DOHH2 (cell line): Measurements from ENCODE around the gene PCBP3.

Experiments used
- H3F3A ChIP-seq: fragments of 200-600 bp; sonication (generic), shearing (Covaris generic); 2 replicates; pipeline ENCODE4 v1.6.0; 2016; ENCODE audit warnings: antibody characterized with exemption, mild to moderate bottlenecking; ENCODE audit not compliant: control insufficient read depth, insufficient read depth
- H3K27ac ChIP-seq: fragments of 200-600 bp; sonication (generic); 2 replicates; pipeline ENCODE4 v1.5.1; 2014; ENCODE audit warnings: low read depth, mild to moderate bottlenecking, low read length, moderate library complexity
- H3K27me3 ChIP-seq: fragments of 200-600 bp; sonication (generic); 2 replicates; pipeline ENCODE4 v1.6.1; 2014; ENCODE audit warnings: mild to moderate bottlenecking, low read length, mixed read lengths; ENCODE audit not compliant: control insufficient read depth
- H3K36me3 ChIP-seq: fragments of 200-600 bp; sonication (generic); 2 replicates; pipeline ENCODE4 v1.6.1; 2014; ENCODE audit warnings: mild to moderate bottlenecking, low read length, moderate library complexity, mixed read lengths; ENCODE audit not compliant: control insufficient read depth
- H3K4me1 ChIP-seq: fragments of 200-600 bp; sonication (generic); 2 replicates; pipeline ENCODE4 v1.6.1; 2014; ENCODE audit warnings: mild to moderate bottlenecking, low read length, mixed read lengths; ENCODE audit not compliant: control insufficient read depth
- H3K4me2 ChIP-seq: fragments of 200-600 bp; sonication (generic); 2 replicates; pipeline ENCODE4 v1.6.0; 2014; ENCODE audit warnings: mild to moderate bottlenecking, low read length, moderate library complexity
- H3K4me3 ChIP-seq: fragments of 200-600 bp; sonication (generic); 2 replicates; pipeline ENCODE4 v1.5.1; 2014; ENCODE audit warnings: mild to moderate bottlenecking, low read length, mixed read lengths
- H3K79me2 ChIP-seq: fragments of 200-600 bp; sonication (generic); 2 replicates; pipeline ENCODE4 v1.6.1; 2014; ENCODE audit warnings: mild to moderate bottlenecking, low read length, mixed read lengths; ENCODE audit not compliant: control insufficient read depth
- H3K9me2 ChIP-seq: fragments of 200-600 bp; sonication (generic); replicated peaks from 2 replicates; pipeline ENCODE4 v1.6.1; 2014; ENCODE audit warnings: mild to moderate bottlenecking, low read length, mixed read lengths; ENCODE audit not compliant: control insufficient read depth
- H3K9me3 ChIP-seq: fragments of 200-600 bp; sonication (generic); 2 replicates; pipeline ENCODE4 v1.6.1; 2014; ENCODE audit warnings: antibody characterized with exemption, low read length, mixed read lengths; ENCODE audit not compliant: control insufficient read depth, insufficient read depth
- H4K20me1 ChIP-seq: fragments of 200-600 bp; sonication (generic); 2 replicates; pipeline ENCODE4 v1.6.0; 2014; ENCODE audit warnings: low read depth, mild to moderate bottlenecking, antibody characterized with exemption, low read length, moderate library complexity; ENCODE audit not compliant: control insufficient read depth, insufficient read depth
- CTCF ChIP-seq: fragments of 200-600 bp; sonication (generic); IDR thresholded peaks from one replicate; pipeline ENCODE4 v1.5.1; 2014; ENCODE audit warnings: antibody characterized with exemption, mild to moderate bottlenecking, low read depth, low read length; ENCODE audit not compliant: poor library complexity, severe bottlenecking
- EZH2phosphoT487 ChIP-seq: fragments of 200-600 bp; sonication (generic); IDR thresholded peaks from 2 replicates; pipeline ENCODE4 v1.6.1; 2017; ENCODE audit warnings: borderline replicate concordance, mild to moderate bottlenecking, antibody characterized with exemption, low read length, moderate library complexity, mixed read lengths

PCBP3 gene

GRCh38 chr21:45872471-45872870, 228.9 kb downstream of the PCBP3 start:
- Histone ChIP-seq H3K79me2 (no peaks in the 10 kb centered on the region), H3K4me2 (no peak overlapping the region), H3K4me3 (no peak overlapping the region), H3K9me3 (no peaks in the 10 kb centered on the region), H4K20me1 (no peaks in the 10 kb centered on the region), H3K27ac (no peak overlapping the region), H3K9me2 (no peaks in the 10 kb centered on the region), H3K27me3 (no peaks in the 10 kb centered on the region), H3K4me1 (no peaks in the 10 kb centered on the region), H3K36me3 (no peaks in the 10 kb centered on the region), H3F3A (no peaks in the 10 kb centered on the region)
- no peak for TF ChIP-seq EZH2phosphoT487
- TF ChIP-seq CTCF = no peak

- TF ChIP-seq EZH2phosphoT487 (no peak), CTCF (no peak)
- Histone ChIP-seq H3K36me3 (no peaks in the 10 kb centered on the region), H3K79me2 (no peaks in the 10 kb centered on the region), H3K4me1 (no peaks in the 10 kb centered on the region), H3F3A (no peaks in the 10 kb centered on the region), H3K4me3 (no peak overlapping the region), H3K9me3 (no peaks in the 10 kb centered on the region), H4K20me1 (no peaks in the 10 kb centered on the region), H3K27me3 (no peaks in the 10 kb centered on the region), H3K27ac (no peak overlapping the region), H3K9me2 (no peaks in the 10 kb centered on the region), H3K4me2 (no peak overlapping the region)
Observed at GRCh38 chr21:45872902-45873301, 229.4 kb downstream of the PCBP3 start.

- Histone ChIP-seq H3F3A (no peaks in the 10 kb centered on the region), H3K27me3 (no peaks in the 10 kb centered on the region), H3K4me1 (no peaks in the 10 kb centered on the region), H3K4me2 (no peak overlapping the region), H3K9me2 (no peaks in the 10 kb centered on the region), H3K4me3 (no peak overlapping the region), H3K9me3 (no peaks in the 10 kb centered on the region), H3K27ac (no peak overlapping the region), H4K20me1 (no peaks in the 10 kb centered on the region), H3K36me3 (no peaks in the 10 kb centered on the region), H3K79me2 (no peaks in the 10 kb centered on the region)
- no peak for TF ChIP-seq CTCF
- no peak for TF ChIP-seq EZH2phosphoT487
Observed at GRCh38 chr21:45873418-45873817, 229.9 kb downstream of the PCBP3 start.

- H3K4me2 ChIP-seq = no peak overlapping the region
- no peaks in the 10 kb centered on the region for H3K36me3 ChIP-seq
- H3K4me1 ChIP-seq = no peaks in the 10 kb centered on the region
- H3K79me2 ChIP-seq = no peaks in the 10 kb centered on the region
- TF ChIP-seq EZH2phosphoT487 (no peak), CTCF (no peak)
- no peaks in the 10 kb centered on the region for H3K9me3 ChIP-seq
- no peaks in the 10 kb centered on the region for H4K20me1 ChIP-seq
- H3K9me2 ChIP-seq = no peaks in the 10 kb centered on the region
- no peaks in the 10 kb centered on the region for H3F3A ChIP-seq
- H3K27me3 ChIP-seq = no peaks in the 10 kb centered on the region
- H3K4me3 ChIP-seq = no peak overlapping the region
- H3K27ac ChIP-seq = no peak overlapping the region
Observed at GRCh38 chr21:45873866-45874265, 230.3 kb downstream of the PCBP3 start.
